ENCODE data around the gene PNPLA8. TPM values are rescaled to one million over a fixed set of nuclear protein-coding genes. Genes with fewer than 3 reads are reported as not detected.
"Not testable (repeated sequence)": the region's sequence is repeated elsewhere in the genome, so short reads cannot be mapped to it uniquely, and the experiment has no call there.

PNPLA8 gene
- total RNA-seq, 3 donors from 2014 or later = 6.9 to 8.6 (median 8.3) TPM

GRCh38 chr7:108511939-108512338 lies 14.0 kb downstream of the PNPLA8 start:
- no peak overlapping the region for H3K4me3 Mint-ChIP-seq
- peaks cover 28% of the 10 kb centered on the region for H3K36me3 Mint-ChIP-seq (ENCODE audit: insufficient read depth)
- ATAC-seq = no peak
- DNase-seq = no peak
- peaks cover 9% of the 10 kb centered on the region for H3K4me1 Mint-ChIP-seq (ENCODE audit: low read depth)
- H3K27me3 Mint-ChIP-seq (ENCODE audit: low read depth) = no peaks in the 10 kb centered on the region
- no peaks in the 10 kb centered on the region for H3K9me3 Mint-ChIP-seq

- H3K4me1 Mint-ChIP-seq (ENCODE audit: low read depth); H3K27me3 Mint-ChIP-seq (ENCODE audit: low read depth); DNase-seq; H3K4me3 Mint-ChIP-seq; ATAC-seq; H3K9me3 Mint-ChIP-seq: not testable (repeated sequence)
- H3K36me3 Mint-ChIP-seq (ENCODE audit: insufficient read depth) = peaks cover 12% of the 10 kb centered on the region
These were observed 21.4 kb downstream of the PNPLA8 start for GRCh38 chr7:108504576-108504975.

- no peaks in the 10 kb centered on the region for H3K9me3 Mint-ChIP-seq
- no peak overlapping the region for H3K4me3 Mint-ChIP-seq
- H3K36me3 Mint-ChIP-seq (ENCODE audit: insufficient read depth) = peaks cover 20% of the 10 kb centered on the region
- no peaks in the 10 kb centered on the region for H3K27me3 Mint-ChIP-seq (ENCODE audit: low read depth)
- DNase-seq (no peak), ATAC-seq (no peak)
- peaks cover 9% of the 10 kb centered on the region for H3K4me1 Mint-ChIP-seq (ENCODE audit: low read depth)
These were observed 22.6 kb downstream of the PNPLA8 start for GRCh38 chr7:108503112-108504026.

- Mint-ChIP-seq H3K36me3 (ENCODE audit: insufficient read depth) (peaks cover 25% of the 10 kb centered on the region), H3K9me3 (no peaks in the 10 kb centered on the region), H3K4me1 (ENCODE audit: low read depth) (peaks cover 6% of the 10 kb centered on the region), H3K4me3 (no peak overlapping the region), H3K27me3 (ENCODE audit: low read depth) (no peaks in the 10 kb centered on the region)
- DNase-seq (no peak), ATAC-seq (no peak)
These were observed 26.4 kb downstream of the PNPLA8 start for GRCh38 chr7:108499566-108499965.

- DNase-seq = no peak
- no peak for ATAC-seq
- no peaks in the 10 kb centered on the region for H3K27me3 Mint-ChIP-seq (ENCODE audit: low read depth)
- H3K4me3 Mint-ChIP-seq = no peak overlapping the region
- no peaks in the 10 kb centered on the region for H3K9me3 Mint-ChIP-seq
- H3K4me1 Mint-ChIP-seq (ENCODE audit: low read depth) = peaks cover 3% of the 10 kb centered on the region
- H3K36me3 Mint-ChIP-seq (ENCODE audit: insufficient read depth) = peaks cover 28% of the 10 kb centered on the region
These were observed 27.5 kb downstream of the PNPLA8 start for GRCh38 chr7:108498481-108498880.

- Mint-ChIP-seq H3K4me1 (ENCODE audit: low read depth) (peaks cover 2% of the 10 kb centered on the region), H3K9me3 (no peaks in the 10 kb centered on the region), H3K36me3 (ENCODE audit: insufficient read depth) (peaks cover 30% of the 10 kb centered on the region), H3K27me3 (ENCODE audit: low read depth) (no peaks in the 10 kb centered on the region), H3K4me3 (no peak overlapping the region)
- ATAC-seq (peak in 1 of 2 donors; percentile 53), DNase-seq (peak; percentile 39)
These were observed 28.7 kb downstream of the PNPLA8 start for GRCh38 chr7:108497082-108497725.

- Mint-ChIP-seq H3K27me3 (ENCODE audit: low read depth) (no peaks in the 10 kb centered on the region), H3K4me3 (no peak overlapping the region), H3K9me3 (no peaks in the 10 kb centered on the region), H3K36me3 (ENCODE audit: insufficient read depth) (peaks cover 18% of the 10 kb centered on the region), H3K4me1 (ENCODE audit: low read depth) (no peaks in the 10 kb centered on the region)
- ATAC-seq (no peak), DNase-seq (no peak)
These were observed 33.2 kb downstream of the PNPLA8 start for GRCh38 chr7:108492742-108493141.

GRCh38 chr7:108488768-108489538 lies 37.0 kb downstream of the PNPLA8 start:
- no peaks in the 10 kb centered on the region for H3K27me3 Mint-ChIP-seq (ENCODE audit: low read depth)
- H3K4me3 Mint-ChIP-seq = no peak overlapping the region
- no peaks in the 10 kb centered on the region for H3K4me1 Mint-ChIP-seq (ENCODE audit: low read depth)
- ATAC-seq (no peak), DNase-seq (no peak)
- no peaks in the 10 kb centered on the region for H3K9me3 Mint-ChIP-seq
- peaks cover 19% of the 10 kb centered on the region for H3K36me3 Mint-ChIP-seq (ENCODE audit: insufficient read depth)

GRCh38 chr7:108487646-108488045 lies 38.3 kb downstream of the PNPLA8 start:
- H3K4me3 Mint-ChIP-seq = no peak overlapping the region
- H3K36me3 Mint-ChIP-seq (ENCODE audit: insufficient read depth) = peaks cover 16% of the 10 kb centered on the region
- H3K4me1 Mint-ChIP-seq (ENCODE audit: low read depth) = no peaks in the 10 kb centered on the region
- no peaks in the 10 kb centered on the region for H3K9me3 Mint-ChIP-seq
- DNase-seq (no peak), ATAC-seq (no peak)
- no peaks in the 10 kb centered on the region for H3K27me3 Mint-ChIP-seq (ENCODE audit: low read depth)

GRCh38 chr7:108486291-108486966 lies 39.5 kb downstream of the PNPLA8 start:
- ATAC-seq (no peak), DNase-seq (no peak)
- H3K36me3 Mint-ChIP-seq (ENCODE audit: insufficient read depth) = peaks cover 23% of the 10 kb centered on the region
- no peaks in the 10 kb centered on the region for H3K4me1 Mint-ChIP-seq (ENCODE audit: low read depth)
- no peak overlapping the region for H3K4me3 Mint-ChIP-seq
- no peaks in the 10 kb centered on the region for H3K9me3 Mint-ChIP-seq
- no peaks in the 10 kb centered on the region for H3K27me3 Mint-ChIP-seq (ENCODE audit: low read depth)

GRCh38 chr7:108484137-108484536 lies 41.8 kb downstream of the PNPLA8 start:
- no peaks in the 10 kb centered on the region for H3K27me3 Mint-ChIP-seq (ENCODE audit: low read depth)
- H3K4me1 Mint-ChIP-seq (ENCODE audit: low read depth) = no peaks in the 10 kb centered on the region
- no peaks in the 10 kb centered on the region for H3K9me3 Mint-ChIP-seq
- H3K4me3 Mint-ChIP-seq = no peak overlapping the region
- peaks cover 24% of the 10 kb centered on the region for H3K36me3 Mint-ChIP-seq (ENCODE audit: insufficient read depth)
- no peak for ATAC-seq
- no peak for DNase-seq

GRCh38 chr7:108480311-108480710 lies 45.6 kb downstream of the PNPLA8 start:
- peaks cover 45% of the 10 kb centered on the region for H3K36me3 Mint-ChIP-seq (ENCODE audit: insufficient read depth)
- H3K9me3 Mint-ChIP-seq = no peaks in the 10 kb centered on the region
- no peaks in the 10 kb centered on the region for H3K4me1 Mint-ChIP-seq (ENCODE audit: low read depth)
- H3K4me3 Mint-ChIP-seq = no peak overlapping the region
- no peak for ATAC-seq
- DNase-seq = no peak
- no peaks in the 10 kb centered on the region for H3K27me3 Mint-ChIP-seq (ENCODE audit: low read depth)

GRCh38 chr7:108479751-108480150 lies 46.2 kb downstream of the PNPLA8 start:
- Mint-ChIP-seq H3K36me3 (ENCODE audit: insufficient read depth) (peaks cover 41% of the 10 kb centered on the region), H3K4me1 (ENCODE audit: low read depth) (no peaks in the 10 kb centered on the region), H3K4me3 (no peak overlapping the region), H3K27me3 (ENCODE audit: low read depth) (no peaks in the 10 kb centered on the region), H3K9me3 (no peaks in the 10 kb centered on the region)
- ATAC-seq = no peak
- no peak for DNase-seq

- H3K4me1 Mint-ChIP-seq (ENCODE audit: low read depth) = no peaks in the 10 kb centered on the region
- H3K27me3 Mint-ChIP-seq (ENCODE audit: low read depth) = no peaks in the 10 kb centered on the region
- H3K36me3 Mint-ChIP-seq (ENCODE audit: insufficient read depth) = peaks cover 41% of the 10 kb centered on the region
- DNase-seq (no peak), ATAC-seq (no peak)
- no peak overlapping the region for H3K4me3 Mint-ChIP-seq
- no peaks in the 10 kb centered on the region for H3K9me3 Mint-ChIP-seq
These were observed 46.8 kb downstream of the PNPLA8 start for GRCh38 chr7:108479118-108479517.

All from activated T-cell treated with anti-CD3 and anti-CD28 coated beads, Interleukin-2, amount 50 U/mL, for 4 hours (primary cell).